Measurements from ENCODE around the gene SMIM5.

Gene SMIM5

GRCh38 chr17:75627094-75627493, 6.1 kb upstream of the SMIM5 start:
- H3K9ac ChIP-seq (ENCODE audit: low read depth, low read length): no peak overlapping the region
- H3K27ac ChIP-seq (ENCODE audit: low read depth, low read length): no peak overlapping the region
- H3K4me3 ChIP-seq (ENCODE audit: low read depth, low read length): no peak overlapping the region
- H3K4me1 ChIP-seq (ENCODE audit: control insufficient read depth, insufficient read depth, low read length): no peaks in the 10 kb centered on the region
- H3K9me3 ChIP-seq (ENCODE audit: control insufficient read depth, insufficient read depth, low read length): no peaks in the 10 kb centered on the region
- no peaks in the 10 kb centered on the region for H3K27me3 ChIP-seq (ENCODE audit: control insufficient read depth, insufficient read depth, low read length)
- no peaks in the 10 kb centered on the region for H3K36me3 ChIP-seq (ENCODE audit: control insufficient read depth, insufficient read depth, low read length)

- no peaks in the 10 kb centered on the region for H3K36me3 ChIP-seq (ENCODE audit: control insufficient read depth, insufficient read depth, low read length)
- H3K27ac ChIP-seq (ENCODE audit: low read depth, low read length): no peak overlapping the region
- no peaks in the 10 kb centered on the region for H3K27me3 ChIP-seq (ENCODE audit: control insufficient read depth, insufficient read depth, low read length)
- no peaks in the 10 kb centered on the region for H3K9me3 ChIP-seq (ENCODE audit: control insufficient read depth, insufficient read depth, low read length)
- H3K4me3 ChIP-seq (ENCODE audit: low read depth, low read length): no peak overlapping the region
- peaks cover 10% of the 10 kb centered on the region for H3K4me1 ChIP-seq (ENCODE audit: control insufficient read depth, insufficient read depth, low read length)
- H3K9ac ChIP-seq (ENCODE audit: low read depth, low read length): no peak overlapping the region
Observed at GRCh38 chr17:75628425-75628824, 4.8 kb upstream of the SMIM5 start.

DNA sequence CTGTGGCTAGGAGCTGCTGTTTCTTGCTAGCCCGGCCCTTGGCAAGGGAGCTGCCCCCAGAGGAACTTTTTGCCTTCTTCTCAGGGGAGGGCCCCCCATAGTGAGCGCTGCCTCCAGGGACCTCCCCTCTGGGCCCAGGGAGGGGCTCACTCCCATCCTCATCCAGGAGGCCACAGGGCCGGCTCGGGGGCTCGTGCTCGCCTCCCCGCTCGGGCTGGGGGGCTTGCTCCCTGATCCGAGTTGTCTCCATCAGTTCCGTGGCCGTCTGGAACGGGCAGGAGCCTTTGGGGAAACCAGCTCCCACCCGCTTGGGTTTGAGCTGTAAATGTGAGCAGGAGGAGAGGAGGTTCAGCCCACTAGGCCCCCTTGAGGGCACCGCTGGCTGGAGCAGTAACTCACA, 4.1 kb upstream of the SMIM5 start:
- Histone ChIP-seq H3K27me3 (ENCODE audit: control insufficient read depth, insufficient read depth, low read length) (no peaks in the 10 kb centered on the region), H3K9me3 (ENCODE audit: control insufficient read depth, insufficient read depth, low read length) (no peaks in the 10 kb centered on the region), H3K27ac (ENCODE audit: low read depth, low read length) (no peak overlapping the region), H3K36me3 (ENCODE audit: control insufficient read depth, insufficient read depth, low read length) (no peaks in the 10 kb centered on the region), H3K9ac (ENCODE audit: low read depth, low read length) (no peak overlapping the region), H3K4me3 (ENCODE audit: low read depth, low read length) (no peak overlapping the region), H3K4me1 (ENCODE audit: control insufficient read depth, insufficient read depth, low read length) (peaks cover 16% of the 10 kb centered on the region)

GRCh38 chr17:75630071-75630917, 2.9 kb upstream of the SMIM5 start:
- Histone ChIP-seq H3K27me3 (ENCODE audit: control insufficient read depth, insufficient read depth, low read length) (no peaks in the 10 kb centered on the region), H3K9ac (ENCODE audit: low read depth, low read length) (no peak overlapping the region), H3K36me3 (ENCODE audit: control insufficient read depth, insufficient read depth, low read length) (no peaks in the 10 kb centered on the region), H3K4me1 (ENCODE audit: control insufficient read depth, insufficient read depth, low read length) (peaks cover 17% of the 10 kb centered on the region), H3K4me3 (ENCODE audit: low read depth, low read length) (no peak overlapping the region), H3K27ac (ENCODE audit: low read depth, low read length) (no peak overlapping the region), H3K9me3 (ENCODE audit: control insufficient read depth, insufficient read depth, low read length) (no peaks in the 10 kb centered on the region)

GRCh38 chr17:75631353-75631752, 1.9 kb upstream of the SMIM5 start:
- Histone ChIP-seq H3K36me3 (ENCODE audit: control insufficient read depth, insufficient read depth, low read length) (no peaks in the 10 kb centered on the region), H3K27me3 (ENCODE audit: control insufficient read depth, insufficient read depth, low read length) (no peaks in the 10 kb centered on the region), H3K9me3 (ENCODE audit: control insufficient read depth, insufficient read depth, low read length) (no peaks in the 10 kb centered on the region), H3K4me1 (ENCODE audit: control insufficient read depth, insufficient read depth, low read length) (peaks cover 17% of the 10 kb centered on the region), H3K9ac (ENCODE audit: low read depth, low read length) (no peak overlapping the region), H3K4me3 (ENCODE audit: low read depth, low read length) (no peak overlapping the region), H3K27ac (ENCODE audit: low read depth, low read length) (no peak overlapping the region)

- Histone ChIP-seq H3K36me3 (ENCODE audit: control insufficient read depth, insufficient read depth, low read length) (no peaks in the 10 kb centered on the region), H3K4me3 (ENCODE audit: low read depth, low read length) (no peak overlapping the region), H3K9ac (ENCODE audit: low read depth, low read length) (no peak overlapping the region), H3K4me1 (ENCODE audit: control insufficient read depth, insufficient read depth, low read length) (peaks cover 17% of the 10 kb centered on the region), H3K27ac (ENCODE audit: low read depth, low read length) (no peak overlapping the region), H3K27me3 (ENCODE audit: control insufficient read depth, insufficient read depth, low read length) (no peaks in the 10 kb centered on the region), H3K9me3 (ENCODE audit: control insufficient read depth, insufficient read depth, low read length) (no peaks in the 10 kb centered on the region)
Observed at GRCh38 chr17:75632428-75632827, 806 bp upstream of the SMIM5 start.

DNA sequence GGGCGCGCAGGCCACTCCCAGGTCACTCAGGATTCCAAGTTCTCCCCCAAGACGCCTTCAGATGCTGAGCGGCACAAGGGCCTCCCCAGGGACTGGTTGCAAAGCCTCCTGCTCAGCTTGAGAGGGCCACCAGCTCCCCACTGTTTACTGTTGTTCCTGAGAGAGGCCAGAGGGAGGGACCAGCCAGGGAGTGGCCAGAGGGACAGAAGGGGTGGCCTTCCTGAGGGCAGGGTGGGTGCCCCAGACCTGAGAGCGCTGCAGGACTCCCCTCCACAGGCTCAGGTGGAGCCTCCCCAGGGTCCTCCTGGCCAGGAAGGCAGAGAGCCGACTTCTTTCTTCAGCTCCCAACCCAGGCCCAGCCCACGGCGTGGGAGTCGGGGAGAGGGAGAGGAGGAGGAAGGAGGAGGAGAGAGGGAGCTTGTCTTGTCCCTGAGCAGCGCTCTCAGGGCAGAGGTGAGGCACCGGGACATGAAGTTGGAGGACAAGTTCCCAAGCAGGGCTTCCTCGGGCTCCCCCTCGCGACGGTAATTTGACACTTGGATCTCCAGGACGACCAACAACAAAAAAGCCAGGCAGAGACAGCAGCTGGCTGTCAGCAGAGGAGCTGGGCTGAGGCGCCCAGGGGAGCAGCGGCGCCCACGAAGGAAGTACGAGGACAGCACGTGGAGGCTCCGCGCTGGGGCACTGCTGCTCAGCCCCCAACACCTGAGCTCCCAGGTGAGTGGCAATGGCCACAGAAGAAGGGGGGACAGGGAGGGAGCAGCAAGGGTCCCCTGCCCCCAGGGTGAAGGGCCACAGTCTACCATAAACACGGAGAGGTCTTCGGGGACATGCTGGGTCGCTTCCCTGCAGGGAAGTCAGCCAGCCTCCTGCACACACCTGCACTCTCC, 497 bp downstream of the SMIM5 start:
- H3K36me3 ChIP-seq (ENCODE audit: control insufficient read depth, insufficient read depth, low read length): peaks cover 4% of the 10 kb centered on the region; the same call in 1 of the 2 replicates
- no peaks in the 10 kb centered on the region for H3K9me3 ChIP-seq (ENCODE audit: control insufficient read depth, insufficient read depth, low read length)
- H3K27ac ChIP-seq (ENCODE audit: low read depth, low read length): peak overlapping the region; percentile 71
- no peaks in the 10 kb centered on the region for H3K27me3 ChIP-seq (ENCODE audit: control insufficient read depth, insufficient read depth, low read length)
- no peak overlapping the region for H3K9ac ChIP-seq (ENCODE audit: low read depth, low read length)
- H3K4me3 ChIP-seq (ENCODE audit: low read depth, low read length): no peak overlapping the region
- H3K4me1 ChIP-seq (ENCODE audit: control insufficient read depth, insufficient read depth, low read length): peaks cover 17% of the 10 kb centered on the region

GRCh38 chr17:75634376-75634740, 1.1 kb downstream of the SMIM5 start:
- Histone ChIP-seq H3K27ac (ENCODE audit: low read depth, low read length) (peak overlapping the region; percentile 26), H3K4me1 (ENCODE audit: control insufficient read depth, insufficient read depth, low read length) (peaks cover 17% of the 10 kb centered on the region), H3K9ac (ENCODE audit: low read depth, low read length) (no peak overlapping the region), H3K36me3 (ENCODE audit: control insufficient read depth, insufficient read depth, low read length) (peaks cover 4% of the 10 kb centered on the region; the same call in 1 of the 2 replicates), H3K27me3 (ENCODE audit: control insufficient read depth, insufficient read depth, low read length) (no peaks in the 10 kb centered on the region), H3K9me3 (ENCODE audit: control insufficient read depth, insufficient read depth, low read length) (no peaks in the 10 kb centered on the region), H3K4me3 (ENCODE audit: low read depth, low read length) (no peak overlapping the region)

- peaks cover 17% of the 10 kb centered on the region for H3K4me1 ChIP-seq (ENCODE audit: control insufficient read depth, insufficient read depth, low read length)
- no peaks in the 10 kb centered on the region for H3K9me3 ChIP-seq (ENCODE audit: control insufficient read depth, insufficient read depth, low read length)
- peak overlapping the region; percentile 26 for H3K27ac ChIP-seq (ENCODE audit: low read depth, low read length)
- H3K9ac ChIP-seq (ENCODE audit: low read depth, low read length): no peak overlapping the region
- peaks cover 4% of the 10 kb centered on the region; the same call in 1 of the 2 replicates for H3K36me3 ChIP-seq (ENCODE audit: control insufficient read depth, insufficient read depth, low read length)
- no peaks in the 10 kb centered on the region for H3K27me3 ChIP-seq (ENCODE audit: control insufficient read depth, insufficient read depth, low read length)
- no peak overlapping the region for H3K4me3 ChIP-seq (ENCODE audit: low read depth, low read length)
Observed at GRCh38 chr17:75634754-75635609, 1.7 kb downstream of the SMIM5 start.

- Histone ChIP-seq H3K9ac (ENCODE audit: low read depth, low read length) (no peak overlapping the region), H3K4me1 (ENCODE audit: control insufficient read depth, insufficient read depth, low read length) (peaks cover 17% of the 10 kb centered on the region), H3K9me3 (ENCODE audit: control insufficient read depth, insufficient read depth, low read length) (no peaks in the 10 kb centered on the region), H3K27me3 (ENCODE audit: control insufficient read depth, insufficient read depth, low read length) (no peaks in the 10 kb centered on the region), H3K36me3 (ENCODE audit: control insufficient read depth, insufficient read depth, low read length) (peaks cover 4% of the 10 kb centered on the region; the same call in 1 of the 2 replicates), H3K4me3 (ENCODE audit: low read depth, low read length) (no peak overlapping the region), H3K27ac (ENCODE audit: low read depth, low read length) (no peak overlapping the region)
Observed at GRCh38 chr17:75635610-75636202, 2.5 kb downstream of the SMIM5 start.

Measured in HUES48 (cell line).